Keratinocyte (primary cell): ENCODE data around the gene HOXA10. TPM values are rescaled to one million over a fixed set of nuclear protein-coding genes. Genes with fewer than 3 reads are reported as not detected.

Experiments
- DNase-seq: peaks from one replicate; pipeline ENCODE4 v3.0.0-alpha.2; 2011; ENCODE audit warnings: low read depth, missing footprints, low spot score
- FAIRE-seq: peaks from 2 replicates; lab custom pipeline; 2011; peaks lifted over from hg19 to GRCh38; lab: Jason Lieb, UNC
- H2AFZ ChIP-seq: 2 replicates; pipeline ENCODE4 v1.6.0; 2012; ENCODE audit warnings: low read length, control low read depth, inconsistent platforms; ENCODE audit not compliant: control insufficient read depth
- H3K27ac ChIP-seq: 2 replicates; pipeline ENCODE4 v1.5.1; 2011; ENCODE audit warnings: low read length; ENCODE audit not compliant: control insufficient read depth, insufficient read depth
- H3K27me3 ChIP-seq: 3 replicates; pipeline ENCODE4 v1.6.0; 2011; ENCODE audit warnings: low read length; ENCODE audit not compliant: control insufficient read depth, insufficient read depth; ENCODE audit errors: extremely low read depth
- H3K36me3 ChIP-seq, 2 experiments: 2 replicates in 1 of 2; 3 replicates in 1 of 2; pipeline ENCODE4 v1.5.1; 2011; ENCODE audit warnings: low read length in 2 of 2, mild to moderate bottlenecking in 1 of 2; ENCODE audit not compliant: control insufficient read depth in 2 of 2, insufficient read depth in 2 of 2; ENCODE audit errors: extremely low read depth in 1 of 2
- H3K4me1 ChIP-seq: 3 replicates; pipeline ENCODE4 v1.5.1; 2011; ENCODE audit warnings: low read length; ENCODE audit not compliant: control insufficient read depth, insufficient read depth; ENCODE audit errors: extremely low read depth
- H3K4me2 ChIP-seq: 3 replicates; pipeline ENCODE4 v1.6.0; 2011; ENCODE audit warnings: low read depth, low read length; ENCODE audit not compliant: control insufficient read depth, insufficient read depth; ENCODE audit errors: extremely low read depth
- H3K4me3 ChIP-seq, 3 experiments: fragments of 200-600 bp in 1 of 3; sonication (generic) in 1 of 3; 2 replicates in 2 of 3; 3 replicates in 1 of 3; pipeline ENCODE4 v1.5.1; 2011 to 2016; ENCODE audit warnings: low read length in 3 of 3, mild to moderate bottlenecking in 3 of 3, control low read depth in 2 of 3, inconsistent platforms in 1 of 3, low read depth in 1 of 3, mixed read lengths in 1 of 3, mixed run types in 1 of 3, moderate library complexity in 1 of 3; ENCODE audit not compliant: control insufficient read depth in 2 of 3, insufficient read depth in 2 of 3; ENCODE audit errors: extremely low read depth in 1 of 3
- H3K79me2 ChIP-seq: 2 replicates; pipeline ENCODE4 v1.6.0; 2012; ENCODE audit warnings: low read length; ENCODE audit not compliant: control insufficient read depth, insufficient read depth
- H3K9ac ChIP-seq: 3 replicates; pipeline ENCODE4 v1.6.0; 2011; ENCODE audit warnings: low read length; ENCODE audit not compliant: control insufficient read depth, insufficient read depth; ENCODE audit errors: extremely low read depth
- H3K9me1 ChIP-seq: 3 replicates; pipeline ENCODE4 v1.6.0; 2011; ENCODE audit warnings: low read length; ENCODE audit not compliant: control insufficient read depth, insufficient read depth; ENCODE audit errors: extremely low read depth
- H3K9me3 ChIP-seq: 2 replicates; pipeline ENCODE4 v1.5.1; 2012; ENCODE audit warnings: low read depth, low read length; ENCODE audit not compliant: control insufficient read depth
- H4K20me1 ChIP-seq: 3 replicates; pipeline ENCODE4 v1.6.0; 2011; ENCODE audit warnings: low read length; ENCODE audit not compliant: control insufficient read depth, insufficient read depth; ENCODE audit errors: extremely low read depth
- CTCF ChIP-seq, 3 experiments: IDR thresholded peaks in 1 of 3; conservative IDR thresholded peaks in 1 of 3; optimal IDR thresholded peaks in 1 of 3; 2 replicates in 2 of 3; 3 replicates in 1 of 3; pipeline versions ENCODE3 to v1.5.1; 2011; ENCODE audit warnings: low read length in 3 of 3, mild to moderate bottlenecking in 3 of 3, moderate library complexity in 2 of 3, control low read depth in 1 of 3, inconsistent platforms in 1 of 3; ENCODE audit not compliant: insufficient read depth in 2 of 3; ENCODE audit errors: extremely low read depth in 1 of 3
- EZH2 ChIP-seq: IDR thresholded peaks from one replicate; pipeline ENCODE4 v1.6.1; 2012; ENCODE audit warnings: inconsistent platforms, mild to moderate bottlenecking, low read length, moderate library complexity
- dilution Hi-C: fragments of 300-500 bp; cut with MboI; formaldehyde crosslinking; loops from one replicate; pipeline ENCODE4 v1.7.0; 2020; ENCODE audit warnings: low sequenced_read_pairs; ENCODE audit not compliant: extremely low pct_ligation_motif_present
- polyA plus RNA-seq, 5 experiments: library from polyadenylated mRNA; depleted of rRNA in 3 of 5; stranded (reverse) in 3 of 5; stranded (forward) in 1 of 5; unstranded in 1 of 5; fragments of >200 nt; gene quantifications; 1 replicate in 1 of 5; 2 replicates in 3 of 5; 3 replicates in 1 of 5; pipeline versions ENCODE4 v1.2.1 to v1.2.3, GENCODE V29; 2011 to 2012; ENCODE audit warnings: missing spikeins in 2 of 5, low read depth in 1 of 5, low replicate concordance in 1 of 5

Gene HOXA10
- polyA plus RNA-seq, 1 donor (not counting 4 experiments of a cell fraction or from before 2014, with no cell fraction given), result 2.4 TPM

- Histone ChIP-seq H3K9me3 (no peaks in the 10 kb centered on the region), H4K20me1 (no peaks in the 10 kb centered on the region), H3K9ac (peak overlapping the region; percentile 93), H3K4me1 (peaks cover 73% of the 10 kb centered on the region), H3K27ac (peak overlapping the region; percentile 87), H3K27me3 (no peaks in the 10 kb centered on the region), H3K4me3 (peak overlapping the region; percentile 60 to 83 (median 74)), H3K79me2 (peaks cover 82% of the 10 kb centered on the region), H2AFZ (peak overlapping the region; percentile 81), H3K36me3 (peaks cover 0 to 2% of the 10 kb centered on the region in 2 experiments), H3K9me1 (no peaks in the 10 kb centered on the region), H3K4me2 (peak overlapping the region; percentile 98)
- no peak for FAIRE-seq
- TF ChIP-seq EZH2 (no peak), CTCF (optimal IDR thresholded peaks at IDR 0.05 in 1 of 3, IDR thresholded peaks at IDR 0.05 in 1 of 3, conservative IDR thresholded peaks at IDR 0.05 in 1 of 3; ENCODE audit: extremely low read depth in 1 of 3, insufficient read depth in 2 of 3, low read length in 3 of 3) (no peak)
- dilution Hi-C loops, result no loop called here
- no peak for DNase-seq
Measured at GRCh38 chr7:27149842-27150567, 24.1 kb downstream of the HOXA10 start.

GRCh38 chr7:27148756-27149641 is 25.1 kb downstream of the HOXA10 start:
- dilution Hi-C loops, result no loop called here
- no peaks in the 10 kb centered on the region for H4K20me1 ChIP-seq
- peaks cover 66% of the 10 kb centered on the region for H3K4me1 ChIP-seq
- H3K9me3 ChIP-seq, result no peaks in the 10 kb centered on the region
- peak overlapping the region; percentile 87 for H3K27ac ChIP-seq
- H3K4me2 ChIP-seq, result peak overlapping the region; percentile 98
- H2AFZ ChIP-seq, result peak overlapping the region; percentile 17
- FAIRE-seq (no peak), DNase-seq (no peak)
- H3K79me2 ChIP-seq, result peaks cover 84% of the 10 kb centered on the region
- peak overlapping the region; percentile 60 to 83 (median 74) for H3K4me3 ChIP-seq
- H3K9ac ChIP-seq, result peak overlapping the region; percentile 93
- no peaks in the 10 kb centered on the region for H3K27me3 ChIP-seq
- H3K36me3 ChIP-seq, result peaks cover 0 to 7% of the 10 kb centered on the region in 2 experiments
- H3K9me1 ChIP-seq, result no peaks in the 10 kb centered on the region
- TF ChIP-seq CTCF (optimal IDR thresholded peaks at IDR 0.05 in 1 of 3, IDR thresholded peaks at IDR 0.05 in 1 of 3, conservative IDR thresholded peaks at IDR 0.05 in 1 of 3; ENCODE audit: extremely low read depth in 1 of 3, insufficient read depth in 2 of 3, low read length in 3 of 3) (no peak), EZH2 (no peak)
